Omental fat pad (tissue), 4 donors: ENCODE data around the gene CNKSR1. TPM values are rescaled to one million over a fixed set of nuclear protein-coding genes. Genes with fewer than 3 reads are reported as not detected.

Experiments used
- ATAC-seq: fragments of 150-250 bp; one replicate; pipeline ENCODE4 v1.9.1; 2016; ENCODE audit warnings: mild to moderate bottlenecking, moderate library complexity; ENCODE audit not compliant: low FRiP score
- DNase-seq: peaks from one replicate; pipeline ENCODE4 v3.0.0-alpha.2; 2019; ENCODE audit warnings: low spot score
- CTCF ChIP-seq, 3 donors: fragments of 450-650 bp; IDR thresholded peaks; one replicate each; pipeline ENCODE4 v1.5.1; 2016 to 2017; ENCODE audit warnings: antibody characterized with exemption in 3 of 3, mild to moderate bottlenecking in 3 of 3, moderate library complexity in 2 of 3
- total RNA-seq, 4 donors: library from RNA; depleted of rRNA; stranded (reverse); fragments of >200 nt; gene quantifications; one replicate each; pipeline ENCODE4 v1.1.0, GENCODE V29; 2016

The CNKSR1 gene
- total RNA-seq, 4 donors from 2014 or later, result 0.75 to 6.0 (median 1.3) TPM

GRCh38 chr1:26164861-26165842 lies 12.1 kb upstream of the CNKSR1 start:
- DNase-seq (no peak), ATAC-seq (no peak)
- TF ChIP-seq CTCF (IDR thresholded peaks at IDR 0.05), result no peak

- TF ChIP-seq CTCF (IDR thresholded peaks at IDR 0.05), result no peak
Measured at GRCh38 chr1:26166719-26167281, 10.5 kb upstream of the CNKSR1 start.

GRCh38 chr1:26168410-26169197 lies 8.7 kb upstream of the CNKSR1 start, which contains the start of gene C1orf232:
Gene C1orf232 (minus strand): TSS chr1:26168963. CDS start chr1:26168499, 464 bp downstream.
- ATAC-seq (no peak), DNase-seq (no peak)
- TF ChIP-seq CTCF (IDR thresholded peaks at IDR 0.05), result no peak

More at GRCh38 chr1:26166719-26167281, 10.5 kb upstream of the CNKSR1 start:
- ATAC-seq, result no peak
- DNase-seq, result no peak

- ATAC-seq (no peak), DNase-seq (no peak)
- TF ChIP-seq CTCF (IDR thresholded peaks at IDR 0.05), result no peak
Measured at GRCh38 chr1:26169198-26169554, 8.1 kb upstream of the CNKSR1 start.

GRCh38 chr1:26169669-26170471 lies 7.4 kb upstream of the CNKSR1 start, which contains the start of gene ZNF593:
Gene ZNF593 (plus strand): TSS chr1:26169908. CDS start chr1:26169984, 76 bp downstream.
- DNase-seq, result peak; percentile 68
- peak; percentile 96 for ATAC-seq
- TF ChIP-seq CTCF (IDR thresholded peaks at IDR 0.05), result peak in 1 of 3 donors; percentile 82

GRCh38 chr1:26170472-26170821 lies 6.8 kb upstream of the CNKSR1 start:
- TF ChIP-seq CTCF (IDR thresholded peaks at IDR 0.05), result no peak
- ATAC-seq (no peak), DNase-seq (no peak)
